Measurements from ENCODE around the gene CDPF1. TPM values are rescaled to one million over a fixed set of nuclear protein-coding genes. Genes with fewer than 3 reads are reported as not detected.
A peak's percentile ranks its signal among the peaks of the same experiment; 100 is the strongest.

CDPF1 gene
- total RNA-seq, 2 experiments from 2014 or later: 15.4 to 17.4 TPM

- peaks cover 25% of the 10 kb centered on the region for H3K4me1 ChIP-seq (ENCODE audit: insufficient read depth, low read length, poor library complexity, severe bottlenecking)
These were observed 1.2 kb upstream of the CDPF1 start for GRCh38 chr22:46251266-46251665.

GRCh38 chr22:46250783-46251125 lies 661 bp upstream of the CDPF1 start:
- Histone ChIP-seq H3K4me3 (ENCODE audit: low read depth, low read length, poor library complexity, severe bottlenecking) (peak overlapping the region; percentile 80), H3K36me3 (ENCODE audit: insufficient read depth, low read length) (no peaks in the 10 kb centered on the region), H2AFZ (ENCODE audit: low read length) (peak overlapping the region; percentile 15; the same call in 1 of the 2 replicates), H3K9me2 (ENCODE audit: insufficient read depth, low read length) (no peaks in the 10 kb centered on the region), H3K4me2 (ENCODE audit: low read length) (peak overlapping the region; percentile 85), H3K27ac (ENCODE audit: low read depth, low read length, poor library complexity, severe bottlenecking) (peak overlapping the region; percentile 59), H3K9me3 (ENCODE audit: low read length) (no peaks in the 10 kb centered on the region), H3K4me1 (ENCODE audit: insufficient read depth, low read length, poor library complexity, severe bottlenecking) (peaks cover 25% of the 10 kb centered on the region), H4K20me1 (ENCODE audit: insufficient read depth, low read length) (no peaks in the 10 kb centered on the region), H3K79me2 (ENCODE audit: insufficient read depth, low read depth, low read length) (peaks cover 7% of the 10 kb centered on the region; the same call in 1 of the 2 replicates)
- DNase-seq (ENCODE audit: low spot score): peak; percentile 27
- no TSS peak for BruUV-seq (replicated peaks)
- intact Hi-C loops (cut with micrococcal nuclease; ENCODE audit: unreplicated experiment): loop anchor here (1.0 to 2.0 kb wide), 3 partner anchors 46 to 100 kb away; partner anchors contain the start of genes GTSE1 and PPARA
- TF ChIP-seq EZH2phosphoT487 (IDR thresholded peaks at IDR 0.05; ENCODE audit: borderline replicate concordance, low read depth, low read length) (no peak), CTCF (conservative IDR thresholded peaks at IDR 0.05; ENCODE audit: low read length) (no peak)
- CTCF ChIA-PET (ENCODE audit: unreplicated experiment): no interaction called here
- POLR2A ChIA-PET: interaction anchor here (0.5 to 1.6 kb wide), 3 partner anchors 12 to 46 kb away, joined by 3 to 5 read pairs (median 5); partner anchors contain the start of gene GTSE1

More at GRCh38 chr22:46251266-46251665, 1.2 kb upstream of the CDPF1 start:
- peak overlapping the region; percentile 80 for H3K4me3 ChIP-seq (ENCODE audit: low read depth, low read length, poor library complexity, severe bottlenecking)
- H4K20me1 ChIP-seq (ENCODE audit: insufficient read depth, low read length): no peaks in the 10 kb centered on the region
- H3K27ac ChIP-seq (ENCODE audit: low read depth, low read length, poor library complexity, severe bottlenecking): no peak overlapping the region
- intact Hi-C loops (cut with micrococcal nuclease; ENCODE audit: unreplicated experiment): loop anchor here (2.0 kb wide), 2 partner anchors 46 to 64 kb away; partner anchors contain the start of gene GTSE1
- peaks cover 7% of the 10 kb centered on the region; the same call in 1 of the 2 replicates for H3K79me2 ChIP-seq (ENCODE audit: insufficient read depth, low read depth, low read length)
- TF ChIP-seq CTCF (conservative IDR thresholded peaks at IDR 0.05; ENCODE audit: low read length): no peak
- POLR2A ChIA-PET: no interaction called here
- peak overlapping the region; percentile 85 for H3K4me2 ChIP-seq (ENCODE audit: low read length)
- no peaks in the 10 kb centered on the region for H3K36me3 ChIP-seq (ENCODE audit: insufficient read depth, low read length)
- CTCF ChIA-PET (ENCODE audit: unreplicated experiment): no interaction called here
- no peaks in the 10 kb centered on the region for H3K9me3 ChIP-seq (ENCODE audit: low read length)
- H2AFZ ChIP-seq (ENCODE audit: low read length): no peak overlapping the region; the same call in 1 of the 2 replicates
- BruUV-seq (replicated peaks): no TSS peak
- no peak for DNase-seq (ENCODE audit: low spot score)
- no peaks in the 10 kb centered on the region for H3K9me2 ChIP-seq (ENCODE audit: insufficient read depth, low read length)

GRCh38 chr22:46247443-46247975 lies 2.6 kb downstream of the CDPF1 start:
- intact Hi-C loops (cut with micrococcal nuclease; ENCODE audit: unreplicated experiment): no loop called here
- H3K4me2 ChIP-seq (ENCODE audit: low read length): no peak overlapping the region
- BruUV-seq (replicated peaks): no TSS peak
- no peaks in the 10 kb centered on the region for H3K9me2 ChIP-seq (ENCODE audit: insufficient read depth, low read length)
- no peaks in the 10 kb centered on the region for H3K36me3 ChIP-seq (ENCODE audit: insufficient read depth, low read length)
- no peak overlapping the region for H2AFZ ChIP-seq (ENCODE audit: low read length)
- H3K27ac ChIP-seq (ENCODE audit: low read depth, low read length, poor library complexity, severe bottlenecking): no peak overlapping the region
- DNase-seq (ENCODE audit: low spot score): no peak
- H3K9me3 ChIP-seq (ENCODE audit: low read length): no peaks in the 10 kb centered on the region
- H3K4me1 ChIP-seq (ENCODE audit: insufficient read depth, low read length, poor library complexity, severe bottlenecking): peaks cover 25% of the 10 kb centered on the region
- H4K20me1 ChIP-seq (ENCODE audit: insufficient read depth, low read length): no peaks in the 10 kb centered on the region
- POLR2A ChIA-PET: interaction anchor here (1.0 kb wide), 1 partner anchor 9 kb away, joined by 3 read pairs; no protein-coding TSS in a partner anchor
- H3K79me2 ChIP-seq (ENCODE audit: insufficient read depth, low read depth, low read length): peaks cover 7% of the 10 kb centered on the region; the same call in 1 of the 2 replicates
- CTCF ChIA-PET (ENCODE audit: unreplicated experiment): no interaction called here
- no peak overlapping the region for H3K4me3 ChIP-seq (ENCODE audit: low read depth, low read length, poor library complexity, severe bottlenecking)
- TF ChIP-seq EZH2phosphoT487 (IDR thresholded peaks at IDR 0.05; ENCODE audit: borderline replicate concordance, low read depth, low read length) (no peak), CTCF (conservative IDR thresholded peaks at IDR 0.05; ENCODE audit: low read length) (no peak)

All from OCI-LY7 (cell line).